GM03348 (cell line): Measurements from ENCODE around the gene AGAP5.
A peak's percentile ranks its signal among the peaks of the same experiment; 100 is the strongest.

Experiments
- DNase-seq: peaks from one replicate; pipeline ENCODE4 v3.0.0; 2012; ENCODE audit warnings: low spot score

The AGAP5 gene

DNA sequence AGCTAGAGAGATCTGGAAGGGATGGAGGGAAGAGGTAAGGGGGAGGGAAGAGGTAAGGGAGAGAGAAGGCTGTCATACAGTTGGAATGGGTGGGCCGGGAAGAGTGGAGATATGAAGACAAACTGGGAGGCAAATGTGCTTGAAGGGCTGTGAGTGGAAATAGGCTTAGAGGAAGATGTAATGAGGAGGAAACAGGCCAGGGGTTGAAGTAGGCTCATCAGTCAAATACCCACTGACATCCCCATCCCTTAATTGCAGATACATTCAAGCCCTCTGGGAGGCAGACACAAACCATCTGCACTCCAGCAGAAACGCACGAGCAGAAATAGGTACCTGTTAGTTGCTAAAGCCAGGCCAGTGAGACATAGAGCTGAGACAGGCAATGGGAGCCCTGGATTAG is 44.2 kb downstream of the AGAP5 start:
- no peak for DNase-seq

DNA sequence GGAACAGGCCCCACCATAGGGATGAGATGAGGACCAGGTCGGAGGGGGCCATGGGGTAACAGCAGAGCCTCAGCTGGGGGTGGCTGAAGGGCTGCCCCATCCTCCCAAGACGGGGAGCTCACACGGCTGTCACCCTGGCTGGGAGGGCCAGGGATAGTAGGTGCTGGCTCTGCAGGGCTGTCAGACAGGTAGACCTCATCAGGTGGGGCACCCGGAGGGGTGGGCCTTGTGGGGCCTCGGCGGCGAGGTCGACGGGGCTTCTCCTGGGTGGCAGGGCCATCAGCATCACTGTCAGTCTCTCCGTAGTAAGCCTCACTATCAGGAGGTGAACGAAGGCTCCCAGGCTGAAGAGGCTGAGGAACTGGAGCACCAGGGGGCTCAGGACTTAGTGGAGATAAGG is 44.7 kb downstream of the AGAP5 start:
- no peak for DNase-seq

DNA sequence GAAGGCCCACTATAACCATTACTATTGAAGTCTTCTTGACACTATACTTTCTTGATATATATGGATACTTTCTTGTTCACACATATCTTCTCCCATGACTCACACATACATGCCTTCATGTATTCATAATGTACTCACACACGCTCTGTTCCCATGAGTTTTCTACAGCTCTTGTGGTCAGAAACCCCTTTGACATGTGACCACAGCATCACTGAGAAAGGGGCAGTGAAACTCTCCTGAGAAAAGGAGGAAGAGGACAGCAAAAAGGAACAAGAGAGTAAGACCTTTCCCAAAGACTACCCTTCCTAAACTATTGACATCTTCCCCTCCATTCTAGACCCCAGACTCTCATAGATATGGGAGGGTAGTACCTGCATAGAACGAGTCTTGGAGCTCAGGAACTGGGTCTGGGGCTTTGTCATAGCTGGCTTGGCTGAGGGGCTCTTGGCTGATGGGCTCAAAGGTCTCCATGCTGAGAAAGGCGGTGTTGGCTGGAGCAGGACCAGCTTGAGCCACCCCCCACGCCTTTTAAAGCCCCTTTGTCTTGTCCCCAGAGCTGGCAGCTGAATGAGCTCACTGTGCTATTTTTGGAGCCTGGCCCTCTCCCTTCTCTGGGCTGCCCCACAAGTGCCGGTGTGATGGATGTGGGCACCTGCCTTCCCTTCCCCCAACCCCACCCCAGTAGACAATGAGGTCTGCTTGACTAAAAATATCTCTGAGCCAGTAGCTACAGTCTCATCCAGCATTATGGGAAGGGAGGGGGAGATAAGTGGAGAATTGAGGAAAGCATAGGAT is 47.2 kb downstream of the AGAP5 start:
- no peak for DNase-seq

DNA sequence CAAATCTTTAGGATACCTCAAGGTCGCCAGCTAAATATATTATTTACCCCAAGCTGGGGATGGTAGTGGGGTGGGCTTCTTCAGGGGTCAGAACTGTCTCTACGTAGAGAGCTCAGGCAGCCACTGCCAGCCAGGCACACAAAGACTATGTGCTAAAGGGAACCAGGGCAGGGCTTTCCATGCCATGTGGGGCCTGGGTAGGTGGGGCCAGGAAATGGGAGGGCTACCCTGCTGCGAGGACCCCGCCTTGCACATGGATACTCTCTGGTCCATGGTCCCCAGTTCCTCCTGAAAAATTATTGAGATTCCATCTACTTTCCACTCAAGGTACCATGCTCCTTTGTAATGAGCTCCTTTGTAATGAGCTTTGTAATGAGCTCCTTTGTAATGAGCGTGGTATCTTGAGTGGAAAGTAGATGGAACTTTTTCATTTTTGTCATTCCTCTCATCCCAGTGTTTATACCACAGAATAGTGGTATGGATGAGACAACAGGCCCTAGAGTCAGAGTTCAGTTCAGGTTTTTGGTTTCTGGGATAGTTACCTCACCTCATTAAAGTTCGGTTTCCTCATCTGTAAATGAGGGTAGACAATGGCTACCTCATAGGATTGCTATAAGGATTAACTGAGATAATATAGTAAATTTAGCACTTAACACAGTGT is 47.9 kb downstream of the AGAP5 start:
- DNase-seq = peak; percentile 26

DNA sequence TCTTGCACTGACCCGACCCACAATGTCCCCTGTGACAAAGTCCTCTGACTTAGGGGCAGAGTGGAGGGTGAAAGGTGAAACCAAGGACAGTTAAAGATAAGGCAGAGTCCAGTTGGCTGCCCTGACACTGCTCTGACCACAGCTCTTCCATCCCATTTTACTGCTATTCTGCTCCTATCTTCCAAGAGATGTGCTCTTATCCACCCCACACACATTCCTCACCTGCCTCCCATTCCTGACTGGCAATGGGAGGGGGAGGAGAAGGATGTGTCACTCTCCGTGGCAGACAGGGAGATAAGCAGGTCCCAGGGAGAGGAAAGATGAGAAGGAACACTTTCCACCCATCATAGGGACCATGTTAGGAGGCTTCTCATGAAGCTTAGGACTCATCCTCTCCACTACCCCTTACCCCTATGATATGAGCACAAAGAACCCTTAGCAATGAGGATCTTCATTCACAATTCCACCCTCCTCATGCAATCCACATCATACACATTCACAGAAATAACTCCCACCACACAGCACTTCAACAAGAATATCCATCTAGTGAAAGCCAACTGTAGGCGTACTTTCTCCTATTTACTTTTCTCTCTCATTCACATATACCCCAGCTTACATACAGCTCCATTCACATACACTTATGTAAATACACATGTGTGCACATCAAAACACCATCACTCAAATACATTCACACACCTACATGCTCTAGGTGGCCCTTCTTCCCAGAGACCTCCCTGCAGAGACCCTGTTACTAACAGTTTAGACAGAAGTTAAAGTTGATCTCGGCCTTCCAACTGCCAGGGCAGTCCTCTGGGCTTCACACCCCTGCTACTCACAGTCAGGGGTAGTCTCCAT is 48.7 kb downstream of the AGAP5 start:
- DNase-seq = peak; percentile 29

DNA sequence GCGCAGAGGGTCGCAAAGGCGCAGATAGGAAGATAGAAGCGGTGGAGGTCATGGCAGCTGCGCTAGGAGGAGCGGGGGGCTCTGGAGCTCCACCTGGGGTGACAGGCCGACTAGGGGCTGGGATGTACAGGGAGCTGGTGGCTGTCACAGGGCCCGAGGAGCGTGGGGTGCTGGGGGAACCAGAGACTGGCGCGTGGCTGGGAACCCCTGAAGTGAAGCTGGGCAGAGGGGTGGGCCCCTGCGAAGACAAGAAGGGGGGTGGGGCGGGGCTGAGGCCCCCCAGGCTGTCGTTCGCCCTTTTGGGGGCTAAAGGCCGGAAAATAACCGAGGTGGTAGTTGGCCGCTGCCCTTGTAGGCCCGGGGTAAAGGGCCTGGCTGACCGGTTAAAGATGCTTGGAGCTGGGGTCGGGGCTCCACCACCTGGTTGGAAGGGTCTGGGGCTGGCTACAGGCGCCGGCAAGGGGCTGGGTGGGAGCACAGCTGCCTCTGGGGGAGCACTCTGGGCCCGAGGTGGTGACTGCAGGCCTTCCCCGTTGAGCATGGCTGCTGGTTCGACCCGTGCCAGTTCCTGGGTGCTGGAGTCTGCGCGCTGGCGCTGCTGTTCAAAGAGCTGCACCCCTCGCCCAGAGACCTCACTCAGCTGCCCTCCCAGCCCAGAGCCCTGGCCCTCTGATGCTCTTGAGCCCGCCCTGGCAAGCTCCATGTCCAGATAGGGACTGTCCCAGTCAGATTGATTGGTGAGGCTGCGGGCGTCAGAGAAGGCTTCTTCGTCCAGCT is 49.8 kb downstream of the AGAP5 start:
- peak; percentile 24 for DNase-seq

DNA sequence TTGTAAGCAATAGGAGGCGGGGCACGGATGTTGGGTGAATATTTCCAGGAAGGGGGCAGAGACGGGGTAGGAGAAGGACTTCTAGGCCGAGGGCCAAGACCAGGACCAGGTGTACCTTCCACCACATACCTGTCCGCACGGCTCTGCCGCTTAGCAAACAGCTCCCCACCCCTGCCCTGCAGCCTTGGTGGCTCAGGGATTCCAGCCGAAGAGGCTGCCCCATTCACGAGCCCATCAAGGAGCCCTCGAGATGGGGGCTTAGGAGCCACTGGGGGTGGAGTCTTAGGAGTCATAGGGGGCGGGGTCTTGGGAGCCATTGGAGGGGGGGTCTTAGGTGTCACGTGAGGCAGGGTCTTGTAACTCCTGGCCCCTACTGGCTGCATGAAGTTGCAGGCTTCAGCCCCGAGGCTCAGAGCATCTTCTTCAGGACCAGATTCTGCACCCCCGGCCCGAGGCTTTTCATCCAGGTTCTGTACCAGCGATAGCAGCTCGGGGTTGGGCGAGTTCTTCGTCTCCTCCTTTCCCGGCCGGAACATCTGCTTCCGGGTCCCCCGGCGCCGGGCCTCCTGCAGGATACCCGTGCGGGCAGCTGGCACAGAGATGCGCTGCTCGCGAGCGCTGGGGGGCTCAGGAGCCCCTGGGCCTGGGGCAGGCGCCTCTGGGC is 50.6 kb downstream of the AGAP5 start:
- DNase-seq = peak; percentile 79

DNA sequence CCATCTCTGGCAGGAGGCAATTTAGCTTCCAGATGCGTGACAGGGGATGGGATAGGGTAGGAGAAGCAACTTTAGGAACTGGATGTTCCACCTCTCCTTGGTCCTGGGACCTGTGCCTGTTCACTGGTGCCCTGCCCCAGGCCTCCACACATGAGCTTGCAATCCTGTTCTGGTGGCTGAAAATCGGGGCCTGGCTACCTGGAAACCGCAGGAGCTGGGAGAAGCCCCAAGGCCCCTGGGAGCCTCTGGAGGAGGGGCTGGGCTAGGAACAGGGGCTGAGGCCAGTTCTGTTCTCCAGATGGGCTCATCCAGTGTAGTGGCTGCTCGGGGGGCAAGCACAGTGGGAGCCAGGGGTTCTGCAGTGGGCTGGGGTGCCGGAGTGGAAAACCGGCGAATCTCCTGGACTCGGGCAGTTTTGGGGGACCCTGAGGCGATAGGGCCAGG is 51.3 kb downstream of the AGAP5 start:
- no peak for DNase-seq

DNA sequence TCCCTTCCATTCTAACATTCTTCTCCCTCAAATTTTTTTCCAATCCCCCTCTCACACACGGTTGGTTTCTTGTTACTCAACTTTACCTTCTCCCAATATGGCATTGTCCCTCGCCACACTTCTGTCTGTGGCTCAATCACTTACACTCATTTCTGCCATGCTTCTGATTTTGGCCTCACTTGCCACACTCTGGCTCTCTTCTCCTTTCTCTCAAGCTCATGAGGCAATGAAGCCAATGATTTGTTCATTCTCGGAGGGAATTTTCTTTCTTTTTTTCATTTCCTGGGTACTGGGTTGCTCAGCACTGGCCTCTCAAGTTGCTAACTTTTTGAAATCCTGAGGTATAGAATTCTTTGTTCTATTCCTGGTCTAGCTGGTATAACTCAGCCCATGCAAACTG is 52.7 kb downstream of the AGAP5 start:
- no peak for DNase-seq

DNA sequence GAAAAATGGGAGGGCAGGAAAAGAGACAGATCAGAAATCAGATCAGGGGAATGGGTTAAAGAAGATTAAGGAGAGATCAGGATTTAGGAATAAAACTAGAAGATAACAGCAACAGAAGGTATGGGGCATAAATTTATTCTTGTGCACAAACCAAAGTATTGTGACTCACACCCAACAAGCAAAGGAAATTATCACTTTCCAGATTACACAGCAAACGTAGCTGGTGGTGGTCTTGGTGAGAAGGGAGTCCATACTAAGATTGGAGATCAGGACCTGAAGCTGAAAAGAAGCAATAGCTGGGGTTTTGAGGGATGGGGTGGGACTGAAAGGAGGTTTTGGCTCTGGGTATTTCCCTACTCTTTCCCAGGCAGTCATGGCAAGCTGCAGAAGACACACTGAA is 53.1 kb downstream of the AGAP5 start:
- DNase-seq = no peak

DNA sequence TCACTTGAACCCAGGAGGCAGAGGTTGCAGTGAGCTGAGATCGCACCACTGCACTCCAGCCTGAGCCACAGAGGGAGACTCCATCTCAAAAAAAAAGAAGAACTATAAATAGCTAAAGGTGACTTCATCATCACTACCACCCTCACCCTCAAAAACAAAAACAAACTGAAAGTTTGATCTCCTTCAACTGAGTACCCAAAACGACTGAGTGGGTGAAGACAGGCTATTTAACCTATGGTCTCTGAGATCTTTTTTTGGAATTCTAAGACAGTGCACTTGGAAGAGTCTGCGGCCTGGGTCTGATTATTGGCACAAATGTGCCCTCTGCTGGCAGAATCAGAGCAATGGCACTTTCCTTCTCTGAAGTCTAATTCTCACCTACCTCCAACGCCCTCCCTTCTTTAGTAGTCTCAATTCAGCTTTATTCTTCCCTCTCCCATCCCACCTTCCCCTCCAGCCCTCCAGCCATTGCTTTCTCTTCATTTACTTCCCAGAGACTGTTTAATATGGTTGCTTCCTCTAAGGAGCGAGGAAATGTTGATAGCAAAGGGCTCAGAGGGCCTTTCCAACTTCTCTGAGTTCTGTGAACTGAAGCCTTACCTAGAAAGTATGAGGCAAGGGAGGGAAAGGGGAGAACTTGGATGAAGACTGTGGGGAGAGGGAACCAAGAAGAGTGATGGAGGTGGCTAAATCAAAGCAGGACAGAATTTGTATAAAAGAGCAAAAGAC is 53.7 kb downstream of the AGAP5 start:
- DNase-seq = peak; percentile 79

DNA sequence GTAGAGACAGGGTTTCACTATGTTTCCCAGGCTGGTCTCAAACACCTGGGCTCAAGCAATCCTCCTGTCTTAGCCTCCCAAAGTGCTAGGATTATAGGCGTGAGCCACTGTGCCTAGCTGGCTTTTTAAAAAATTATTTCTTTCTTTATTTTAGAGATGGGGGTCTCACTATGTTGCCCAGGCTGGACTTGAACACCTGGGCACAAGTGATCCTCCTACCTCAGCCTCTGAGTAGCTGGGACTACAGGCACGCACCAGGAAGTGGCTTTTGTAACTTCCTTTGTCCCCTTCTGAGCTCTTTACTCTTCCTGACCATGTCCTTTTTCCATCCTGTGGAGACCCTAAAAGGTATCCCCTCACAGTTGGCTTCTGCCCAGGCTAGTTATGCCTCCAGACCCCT is 54.5 kb downstream of the AGAP5 start:
- DNase-seq = no peak

DNA sequence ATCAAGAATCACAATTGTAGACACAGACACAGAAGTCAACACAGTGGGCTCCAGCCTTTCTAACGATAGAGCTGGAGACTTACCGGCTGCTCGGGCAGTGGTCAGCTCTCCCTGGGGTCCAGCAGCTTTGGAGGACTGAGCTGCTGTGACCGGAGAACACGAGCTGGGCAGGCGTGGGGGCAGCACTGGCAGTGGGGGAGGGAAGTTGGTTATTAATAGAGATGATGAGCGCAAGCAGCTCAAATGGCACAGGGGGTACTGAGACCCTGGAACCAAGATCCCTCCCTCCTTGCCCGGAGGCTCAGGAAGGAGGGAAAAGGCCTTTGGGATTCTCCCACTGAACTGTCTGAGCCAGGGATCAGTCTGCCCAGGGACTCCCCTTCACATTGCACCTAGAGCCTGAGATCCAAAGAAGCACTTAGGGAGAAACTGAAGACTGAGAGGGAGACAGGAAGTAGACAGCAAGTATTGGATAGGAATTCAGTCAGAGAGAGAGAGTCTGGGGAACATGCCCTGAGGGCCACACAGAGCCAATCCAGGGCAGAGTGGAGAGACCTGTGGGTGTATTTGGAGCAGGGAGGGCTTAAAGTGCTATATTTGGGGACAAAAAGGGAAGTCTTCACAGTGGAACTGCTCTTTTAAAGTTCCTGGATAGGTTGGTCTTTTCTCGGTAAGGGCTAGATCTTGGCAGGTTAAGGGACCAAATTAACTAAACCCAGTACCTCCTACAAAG is 56.4 kb downstream of the AGAP5 start, which contains the start of gene MYOZ1:
TSS of gene MYOZ1 (minus strand) at position 147 of the 733 bp plus-strand sequence. CDS start 1,457 bp downstream, outside the sequence.
- peak; percentile 64 for DNase-seq

DNA sequence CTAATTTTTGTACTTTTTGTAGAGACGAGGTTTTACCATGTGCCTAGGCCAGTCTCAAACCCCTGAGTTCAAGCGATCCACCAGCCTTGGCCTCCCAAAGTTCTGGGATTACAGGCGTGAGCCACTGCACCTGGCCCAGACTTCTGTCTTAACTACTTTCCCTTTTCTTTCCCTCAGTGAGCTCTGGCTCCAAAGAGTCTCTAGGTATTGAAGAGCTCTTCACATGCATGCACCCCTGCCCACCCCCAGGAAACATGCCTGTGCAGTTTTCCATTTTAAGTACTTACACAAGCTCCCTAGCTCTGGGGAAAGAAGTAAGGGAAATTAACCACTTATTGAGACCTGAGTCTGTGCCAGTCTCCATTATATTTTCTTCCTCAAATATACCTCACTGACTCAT is 58.6 kb downstream of the AGAP5 start:
- no peak for DNase-seq

DNA sequence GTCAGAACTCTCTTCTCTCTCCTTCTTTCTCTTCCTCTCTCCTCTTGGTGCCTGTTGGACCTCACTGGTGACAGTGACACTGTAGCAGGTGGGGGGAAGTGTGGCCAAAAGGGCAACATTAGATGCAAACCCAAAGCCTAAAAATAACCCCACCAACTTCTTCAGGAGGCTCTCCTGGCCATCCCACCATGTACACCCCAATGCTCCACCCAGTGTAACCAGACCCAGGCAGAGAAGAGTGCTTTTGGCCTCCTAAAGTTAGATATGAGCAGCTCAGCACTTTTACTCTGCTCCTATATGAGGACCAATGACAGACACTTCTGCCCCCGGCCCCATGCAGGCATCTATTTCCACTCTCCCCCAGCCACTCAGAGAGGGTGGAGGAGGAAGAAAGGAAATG is 62.1 kb downstream of the AGAP5 start:
- no peak for DNase-seq

DNA sequence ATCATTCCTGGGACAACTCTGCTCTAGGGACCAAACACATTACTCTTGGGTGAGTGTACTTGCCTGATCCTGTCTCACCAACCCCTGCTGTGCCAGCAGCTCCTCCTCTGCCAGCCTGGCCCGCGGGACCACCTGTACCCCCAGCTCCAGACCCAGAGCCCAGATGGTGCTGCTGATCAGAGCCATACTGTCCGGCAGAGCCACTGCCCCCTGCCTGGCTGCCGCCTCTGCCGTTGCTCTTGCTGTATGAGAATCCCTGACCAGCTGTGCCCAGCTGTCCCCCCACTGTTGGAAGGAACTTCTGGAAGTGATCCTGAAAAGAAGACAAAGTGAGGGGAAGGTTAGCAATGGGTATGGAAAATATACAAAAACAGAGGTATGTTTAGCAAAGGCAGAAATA is 63.5 kb downstream of the AGAP5 start:
- no peak for DNase-seq

DNA sequence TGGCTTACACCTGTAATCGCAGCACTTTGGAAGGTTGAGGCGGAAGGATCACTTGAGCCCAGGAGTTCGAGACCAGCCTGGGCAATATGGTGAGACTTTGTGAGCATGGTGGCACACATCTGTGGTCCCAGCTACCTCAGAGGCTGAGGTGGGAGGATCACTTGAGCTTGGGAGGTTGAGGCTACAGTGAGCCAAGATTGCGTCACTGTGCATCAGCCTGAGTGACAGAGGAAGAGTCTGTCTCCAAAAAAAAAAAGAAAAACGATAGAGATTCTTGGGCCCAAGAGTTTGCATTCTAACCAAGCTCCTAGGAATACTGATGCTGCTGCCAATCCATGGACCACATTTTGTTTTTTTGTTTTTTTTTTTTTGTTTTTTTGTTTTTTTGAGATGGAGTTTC is 68.7 kb downstream of the AGAP5 start:
- no peak for DNase-seq

DNA sequence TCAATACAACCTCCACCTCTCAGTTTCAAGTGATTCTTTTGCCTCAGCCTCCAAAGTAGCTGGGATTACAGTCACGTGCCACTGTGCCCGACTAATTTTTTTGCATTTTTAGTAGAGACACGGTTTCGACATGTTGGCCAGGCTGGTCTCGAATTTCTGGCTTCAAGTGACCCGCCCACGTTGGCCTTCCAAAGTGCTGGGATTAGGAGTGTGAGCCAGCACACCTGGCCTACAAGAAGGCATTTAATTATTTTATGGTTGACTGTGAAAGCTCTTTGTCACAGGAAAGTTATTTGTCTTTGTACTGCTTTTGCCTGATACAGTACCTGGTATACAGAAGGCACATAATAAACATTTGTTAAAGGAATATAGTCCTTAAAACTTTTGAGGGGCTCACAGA is 69.5 kb downstream of the AGAP5 start:
- no peak for DNase-seq

DNA sequence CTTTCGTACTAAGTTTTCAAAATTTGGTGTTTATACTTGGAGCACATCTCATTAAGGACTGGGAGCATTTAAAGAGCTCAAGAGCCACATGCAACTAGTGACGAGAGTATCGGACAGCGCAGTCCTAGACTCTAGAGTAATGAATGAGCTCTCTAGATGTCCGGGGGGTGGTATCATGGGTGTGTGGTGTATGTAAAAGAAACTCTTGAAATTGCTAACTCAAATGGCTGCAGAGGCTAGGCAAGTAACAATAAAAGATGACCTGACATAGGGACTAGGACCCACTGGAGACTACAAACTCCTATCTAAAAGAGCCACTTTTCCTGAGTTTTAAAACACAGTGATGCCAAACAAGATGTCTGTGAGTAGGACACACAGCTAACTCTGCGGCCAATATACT is 70.6 kb downstream of the AGAP5 start:
- no peak for DNase-seq
